GM12878 (cell line): ENCODE measurements around the gene ZSWIM7.

ENCODE experiments used
- CTCF ChIP-seq, 3 experiments: IDR thresholded peaks in 2 of 3; conservative IDR thresholded peaks in 1 of 3; 2 replicates each; pipeline ENCODE4 v1.5.1; 2011; ENCODE audit warnings: low read depth in 3 of 3, low read length in 3 of 3, mild to moderate bottlenecking in 3 of 3, control low read depth in 2 of 3, moderate library complexity in 2 of 3, inconsistent platforms in 1 of 3, mixed read lengths in 1 of 3; ENCODE audit not compliant: control insufficient read depth in 2 of 3, insufficient read depth in 1 of 3; ENCODE audit errors: extremely low read depth in 1 of 3
- EZH2 ChIP-seq: IDR thresholded peaks from 2 replicates; pipeline ENCODE4 v1.6.1; 2012; ENCODE audit warnings: low read depth, mild to moderate bottlenecking, control low read depth, inconsistent platforms, low read length, borderline replicate concordance; ENCODE audit not compliant: control insufficient read depth
- MXI1 ChIP-seq: fragments of 150-350 bp; IDR thresholded peaks from 2 replicates; pipeline ENCODE4 v1.6.1; 2011; ENCODE audit warnings: low read depth, mild to moderate bottlenecking, inconsistent platforms, low read length, improper control_type of control experiment
- NFIC ChIP-seq: IDR thresholded peaks from 2 replicates; pipeline ENCODE4 v1.6.1; 2012; ENCODE audit warnings: low read depth, mild to moderate bottlenecking, inconsistent platforms, low read length, moderate library complexity
- POLR2A ChIP-seq: IDR thresholded peaks from 2 replicates; pipeline ENCODE4 v1.6.1; 2011; ENCODE audit warnings: low read depth, mild to moderate bottlenecking, low read length
- YBX1 ChIP-seq: fragments of 450-650 bp; IDR thresholded peaks from 2 replicates; pipeline ENCODE4 v1.6.1; 2016; ENCODE audit warnings: antibody characterized with exemption

GRCh38 chr17:16005636-16006035, 6.1 kb upstream of the ZSWIM7 start:
- TF ChIP-seq CTCF (IDR thresholded peaks at IDR 0.05 in 2 of 3, conservative IDR thresholded peaks at IDR 0.05 in 1 of 3; ENCODE audit: control insufficient read depth in 2 of 3, extremely low read depth in 1 of 3, insufficient read depth in 1 of 3, low read depth in 3 of 3, low read length in 3 of 3) (no peak), EZH2 (no peak), MXI1 (no peak), YBX1 (no peak), NFIC (no peak), POLR2A (no peak)
